ENCODE data around the gene UPK3A. TPM values are rescaled to one million over a fixed set of nuclear protein-coding genes. Genes with fewer than 3 reads are reported as not detected.
"Not testable (repeated sequence)": the region's sequence is repeated elsewhere in the genome, so short reads cannot be mapped to it uniquely, and the experiment has no call there.

UPK3A gene
- total RNA-seq, 1 donor from 2014 or later, result 0.40 TPM

- no peak for DNase-seq (ENCODE audit: low spot score)
- intact Hi-C loops (cut with DNase I), result no loop called here
These were observed 31.6 kb upstream of the UPK3A start for GRCh38 chr22:45253039-45253641.

DNA sequence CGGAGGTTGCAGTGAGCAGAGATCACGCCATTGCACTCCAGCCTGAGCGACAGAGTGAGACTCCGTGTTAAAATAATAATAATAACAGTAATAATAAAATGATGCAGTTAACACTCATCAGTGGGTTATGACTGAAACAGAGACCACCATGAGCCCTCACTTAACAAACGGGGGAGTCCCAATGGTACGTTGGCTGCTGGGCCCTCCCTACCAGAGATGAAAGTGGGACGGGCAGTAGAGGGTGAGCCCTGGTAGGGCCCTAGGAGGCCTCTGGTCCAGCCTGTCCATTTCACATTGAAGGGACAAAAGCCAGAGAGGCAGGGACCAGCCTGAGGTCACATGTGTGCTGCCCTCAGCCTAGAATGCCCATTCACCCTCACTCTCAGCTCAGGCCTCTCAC, 30.4 kb upstream of the UPK3A start:
- no peak for DNase-seq (ENCODE audit: low spot score)
- intact Hi-C loops (cut with DNase I), result no loop called here

- intact Hi-C loops (cut with DNase I), result no loop called here
- DNase-seq (ENCODE audit: low spot score), result no peak
These were observed 29.9 kb upstream of the UPK3A start for GRCh38 chr22:45254789-45255278.

- DNase-seq (ENCODE audit: low spot score), result not testable (repeated sequence)
These were observed 26.8 kb upstream of the UPK3A start for GRCh38 chr22:45257941-45258340.

DNA sequence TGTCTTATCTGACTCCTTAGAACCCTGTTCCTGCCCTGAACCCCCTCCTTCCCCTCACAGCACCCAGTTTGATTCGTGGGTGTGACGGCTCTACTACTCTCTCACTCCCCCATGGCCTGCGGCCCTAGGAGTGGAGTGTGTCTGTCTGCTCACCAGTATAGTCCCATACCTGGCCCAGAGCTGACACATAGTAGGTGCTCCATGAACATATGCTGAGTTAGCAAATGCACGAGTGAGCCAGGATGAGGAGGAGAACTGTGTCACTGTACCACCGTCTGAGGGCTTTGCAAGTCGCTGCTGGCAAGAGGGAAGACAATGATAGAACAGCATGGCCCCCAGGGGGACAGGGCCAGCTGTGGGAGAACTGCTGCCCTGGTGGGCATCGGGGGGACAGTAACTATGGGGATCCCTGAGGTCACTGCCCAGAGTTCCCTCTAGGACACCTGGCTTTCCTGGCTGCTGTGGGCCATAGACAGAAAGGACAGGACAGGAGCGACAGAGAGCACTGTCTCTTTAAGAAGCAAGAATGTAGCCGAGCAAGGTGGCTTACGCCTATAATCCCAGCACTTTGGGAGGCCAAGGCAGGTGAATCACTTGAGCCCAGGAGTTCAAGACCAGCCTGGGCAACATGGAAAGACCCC, 24.9 kb upstream of the UPK3A start:
- no peak for DNase-seq (ENCODE audit: low spot score)
- intact Hi-C loops (cut with DNase I), result loop anchor here (10.0 kb wide), 1 partner anchor 285 kb away; no protein-coding TSS in a partner anchor

More at GRCh38 chr22:45257941-45258340, 26.8 kb upstream of the UPK3A start:
- intact Hi-C loops (cut with DNase I), result not testable (repeated sequence)

DNA sequence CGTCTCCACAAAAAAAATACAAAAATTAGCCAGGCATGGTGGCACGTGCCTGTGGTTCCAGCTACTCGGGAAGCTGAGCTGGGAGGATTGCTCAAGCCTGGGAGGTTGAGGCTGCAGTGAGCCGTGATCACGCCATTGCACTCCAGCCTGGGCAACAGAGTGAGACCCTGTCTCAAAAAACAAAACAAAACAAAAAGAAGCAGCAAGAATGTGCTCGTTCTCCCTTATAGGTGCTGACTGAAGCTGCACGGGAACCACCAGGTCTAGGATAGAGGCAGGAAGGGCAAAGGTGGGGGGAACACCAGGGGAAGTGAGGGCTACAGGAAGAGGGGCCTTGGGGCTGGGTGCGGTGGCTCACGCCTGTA, 24.4 kb upstream of the UPK3A start:
- DNase-seq (ENCODE audit: low spot score), result not testable (repeated sequence)
- intact Hi-C loops (cut with DNase I), result loop anchor here (10.0 kb wide), 1 partner anchor 286 kb away; no protein-coding TSS in a partner anchor

DNA sequence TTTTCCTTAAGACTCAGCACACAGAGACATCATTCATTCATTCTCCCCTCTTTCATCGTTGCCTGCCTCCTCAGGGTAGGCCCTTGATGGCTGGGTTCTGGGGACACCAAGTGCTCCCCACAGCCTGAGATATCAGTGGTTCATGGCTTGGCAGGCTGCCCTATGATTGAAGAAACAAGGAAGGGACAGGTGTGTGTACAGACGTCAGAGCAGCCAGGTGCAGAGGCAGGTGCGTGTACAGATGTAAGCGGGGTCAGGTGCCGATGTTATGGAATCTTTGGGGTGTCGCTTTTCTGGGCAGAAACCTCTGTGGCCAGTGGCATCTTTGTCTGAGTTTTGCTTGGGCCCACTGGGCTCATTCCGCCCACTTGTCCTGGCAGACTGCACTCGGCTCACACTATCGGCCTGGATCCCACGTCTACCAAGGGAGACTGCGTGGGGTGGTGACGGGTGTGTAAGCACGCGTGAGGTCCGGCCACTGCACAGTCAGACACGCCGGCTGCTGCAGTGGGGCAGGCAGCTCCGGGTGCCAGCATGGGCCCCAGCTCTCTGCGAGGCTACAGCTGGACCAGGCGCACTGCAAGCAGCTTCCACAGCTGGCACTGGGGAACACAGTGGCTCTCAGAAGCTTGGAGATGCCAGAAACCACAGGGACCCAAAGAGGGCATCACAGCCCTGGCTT, 23.2 kb upstream of the UPK3A start:
- intact Hi-C loops (cut with DNase I), result loop anchor here (2.0 to 10.0 kb wide), 2 partner anchors 159 to 287 kb away; no protein-coding TSS in a partner anchor
- DNase-seq (ENCODE audit: low spot score), result no peak

DNA sequence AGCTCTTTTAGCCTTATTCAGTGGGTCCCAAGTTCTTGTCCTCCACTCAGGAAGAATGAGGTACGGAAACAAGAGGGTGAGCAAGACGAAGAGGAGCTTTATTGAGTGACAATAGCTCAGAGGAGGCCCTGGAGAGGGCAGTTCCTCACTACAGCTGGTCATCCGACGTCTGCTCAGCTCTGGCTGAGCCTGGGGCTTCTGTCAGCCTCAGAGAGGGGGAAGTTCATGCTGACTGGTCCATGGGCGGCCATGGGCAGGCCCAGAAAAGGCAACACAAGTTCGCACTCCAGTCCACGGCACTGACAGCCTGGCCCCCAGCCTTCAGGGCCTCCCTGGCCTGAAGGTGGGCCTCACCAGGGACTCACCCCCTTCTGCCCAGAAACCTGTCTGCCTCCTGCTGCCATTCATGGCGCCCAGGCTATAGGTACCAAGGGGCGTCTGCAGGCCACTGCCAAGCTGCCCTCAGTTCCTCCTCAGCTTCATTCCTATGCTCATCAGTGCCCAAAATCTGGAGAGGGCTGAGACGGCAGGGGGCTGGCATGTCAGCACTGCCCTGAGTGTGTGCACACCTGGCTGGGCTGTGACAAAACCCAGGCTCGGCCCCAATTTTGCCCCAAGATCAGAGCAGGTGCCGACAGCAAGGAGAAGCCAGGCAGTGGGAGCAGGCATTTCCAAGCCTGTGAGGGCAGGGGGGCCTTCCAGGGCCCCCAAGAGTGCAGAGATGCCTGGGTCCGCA, 22.4 kb upstream of the UPK3A start:
- DNase-seq (ENCODE audit: low spot score), result no peak
- intact Hi-C loops (cut with DNase I), result loop anchor here (2.0 to 10.0 kb wide), 2 partner anchors 160 to 288 kb away; no protein-coding TSS in a partner anchor

- intact Hi-C loops (cut with DNase I), result loop anchor here (2.0 to 10.0 kb wide), 2 partner anchors 160 to 288 kb away; no protein-coding TSS in a partner anchor
- no peak for DNase-seq (ENCODE audit: low spot score)
These were observed 21.8 kb upstream of the UPK3A start for GRCh38 chr22:45262931-45263462.

DNA sequence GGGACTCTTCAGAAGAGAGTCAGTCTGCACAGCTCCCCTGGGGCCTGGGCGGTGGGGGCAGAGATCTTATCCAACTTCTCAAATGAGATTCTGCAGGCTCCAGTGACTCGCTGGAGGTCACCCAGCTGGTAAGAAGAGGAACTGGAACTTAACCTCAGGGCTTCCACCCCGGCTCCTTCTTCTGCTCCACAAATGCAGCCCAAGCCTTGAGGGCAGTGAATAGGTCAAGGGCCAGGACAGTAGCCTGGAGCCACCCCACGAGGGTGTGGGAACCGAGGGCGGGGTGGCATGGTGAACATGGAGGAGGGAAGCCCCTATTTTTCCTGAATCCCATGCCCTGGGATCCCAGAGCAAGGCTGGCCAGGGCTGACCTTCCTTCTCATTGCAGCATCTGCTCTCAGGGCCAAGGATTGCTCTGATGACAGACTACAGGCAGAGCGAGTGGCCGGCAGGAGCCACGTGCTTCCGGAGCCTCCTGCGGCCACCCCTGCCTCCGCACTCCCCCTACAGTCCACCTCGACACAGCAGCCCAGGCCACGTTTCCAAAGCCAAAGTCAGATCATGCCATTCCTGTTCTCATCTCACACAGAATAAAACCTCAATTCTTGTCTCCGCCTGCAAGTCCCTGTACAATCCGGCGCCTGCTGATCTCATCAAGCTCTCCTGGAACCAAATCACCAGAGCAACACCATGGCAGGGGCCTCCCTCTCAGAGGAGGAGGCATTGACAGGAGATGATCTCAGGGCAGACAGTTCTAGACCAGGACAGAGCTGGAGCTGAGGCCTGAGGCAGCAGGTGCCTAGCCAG, 21.1 kb upstream of the UPK3A start:
- no peak for DNase-seq (ENCODE audit: low spot score)
- intact Hi-C loops (cut with DNase I), result loop anchor here (2.0 to 10.0 kb wide), 2 partner anchors 161 to 289 kb away; no protein-coding TSS in a partner anchor

- DNase-seq (ENCODE audit: low spot score), result no peak
- intact Hi-C loops (cut with DNase I), result loop anchor here (10.0 kb wide), 1 partner anchor 291 kb away; no protein-coding TSS in a partner anchor
These were observed 19.2 kb upstream of the UPK3A start for GRCh38 chr22:45265535-45265934.

GRCh38 chr22:45268167-45268957, 16.4 kb upstream of the UPK3A start:
- intact Hi-C loops (cut with DNase I), result loop anchor here (2.0 to 10.0 kb wide), 2 partner anchors 286 to 294 kb away; no protein-coding TSS in a partner anchor
- DNase-seq (ENCODE audit: low spot score), result no peak

DNA sequence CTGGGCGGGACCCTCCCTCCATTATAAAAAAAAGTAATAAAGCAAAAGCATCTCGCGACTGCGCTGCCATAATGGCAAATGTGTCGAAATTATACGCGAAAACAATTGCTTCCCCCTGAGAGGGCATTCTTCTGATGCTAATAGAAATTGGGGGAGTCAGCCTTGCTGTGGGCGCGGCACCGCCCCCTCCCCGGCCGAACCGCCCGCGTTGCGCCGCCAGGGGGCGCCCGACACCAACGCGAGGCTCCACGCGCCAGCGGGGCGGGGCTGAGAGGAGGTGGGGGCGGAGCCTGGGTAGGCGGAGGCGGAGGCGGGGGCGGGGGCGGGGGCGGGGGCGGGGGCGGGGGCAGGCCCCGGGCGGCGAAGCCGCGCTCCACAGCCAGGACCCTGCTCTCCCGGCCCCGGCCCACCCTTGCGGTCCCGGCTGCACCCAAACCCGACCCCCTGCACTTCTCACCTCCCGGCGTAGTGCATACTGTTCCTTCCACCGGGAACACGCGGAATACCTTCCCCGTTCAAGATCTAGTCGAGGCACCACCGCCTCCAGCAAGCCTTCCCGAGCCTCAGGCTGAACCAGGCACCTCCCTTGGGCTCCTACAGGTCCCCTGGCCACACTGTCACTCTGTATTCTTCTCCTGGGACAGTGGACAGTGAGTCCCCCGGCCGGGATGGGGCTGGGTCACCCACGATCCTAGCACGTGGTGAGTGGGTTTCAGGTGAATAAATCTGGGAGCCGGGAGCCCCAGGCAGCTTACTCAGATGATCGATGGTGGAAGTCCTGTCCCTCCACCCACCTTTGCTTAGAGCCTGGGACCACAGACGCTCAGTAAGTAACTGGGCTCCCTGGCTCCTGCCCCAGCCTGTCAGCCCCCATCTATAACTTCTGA, 15.5 kb upstream of the UPK3A start:
- DNase-seq (ENCODE audit: low spot score), result peak; percentile 95
- intact Hi-C loops (cut with DNase I), result loop anchor here (1.0 to 10.0 kb wide), 3 partner anchors 166 to 294 kb away; no protein-coding TSS in a partner anchor

- intact Hi-C loops (cut with DNase I), result no loop called here
- DNase-seq (ENCODE audit: low spot score), result no peak
These were observed 14.4 kb upstream of the UPK3A start for GRCh38 chr22:45270095-45271020.

DNA sequence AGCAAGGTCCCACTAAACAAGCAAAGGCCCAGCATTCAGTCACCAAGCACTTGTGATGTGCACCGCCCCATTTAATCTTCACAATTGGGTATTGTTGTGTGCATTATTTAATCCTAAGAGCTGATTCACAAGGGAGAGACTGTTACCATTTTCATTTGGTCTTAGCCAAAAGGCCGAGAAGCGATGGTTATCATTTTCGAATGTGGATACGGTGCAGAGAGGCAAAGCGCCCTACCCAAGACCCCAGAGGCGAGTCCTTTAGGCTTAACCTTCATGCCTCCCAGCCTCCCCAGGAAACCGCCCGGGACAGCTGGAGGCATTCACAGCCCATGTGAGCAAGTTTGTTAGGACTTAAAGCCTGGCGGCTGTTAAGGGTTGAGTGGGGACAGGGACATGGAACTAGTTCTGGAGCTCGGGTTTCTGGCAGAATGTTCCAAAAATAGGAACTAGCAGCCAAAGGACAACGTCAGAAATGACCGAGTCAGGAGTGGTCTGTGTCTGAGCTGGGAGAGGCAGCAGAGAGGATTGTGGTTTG, 13.0 kb upstream of the UPK3A start:
- intact Hi-C loops (cut with DNase I), result no loop called here
- no peak for DNase-seq (ENCODE audit: low spot score)

Data from cardiac septum (tissue), 1 donor.